ENCODE results near the gene CORO2A. TPM values are rescaled to one million over a fixed set of nuclear protein-coding genes. Genes with fewer than 3 reads are reported as not detected.

Gene CORO2A
- total and polyA plus RNA-seq, 2 of the 4 experiments (the other 2 are of a cell fraction): 1.9 to 2.2 TPM

DNA sequence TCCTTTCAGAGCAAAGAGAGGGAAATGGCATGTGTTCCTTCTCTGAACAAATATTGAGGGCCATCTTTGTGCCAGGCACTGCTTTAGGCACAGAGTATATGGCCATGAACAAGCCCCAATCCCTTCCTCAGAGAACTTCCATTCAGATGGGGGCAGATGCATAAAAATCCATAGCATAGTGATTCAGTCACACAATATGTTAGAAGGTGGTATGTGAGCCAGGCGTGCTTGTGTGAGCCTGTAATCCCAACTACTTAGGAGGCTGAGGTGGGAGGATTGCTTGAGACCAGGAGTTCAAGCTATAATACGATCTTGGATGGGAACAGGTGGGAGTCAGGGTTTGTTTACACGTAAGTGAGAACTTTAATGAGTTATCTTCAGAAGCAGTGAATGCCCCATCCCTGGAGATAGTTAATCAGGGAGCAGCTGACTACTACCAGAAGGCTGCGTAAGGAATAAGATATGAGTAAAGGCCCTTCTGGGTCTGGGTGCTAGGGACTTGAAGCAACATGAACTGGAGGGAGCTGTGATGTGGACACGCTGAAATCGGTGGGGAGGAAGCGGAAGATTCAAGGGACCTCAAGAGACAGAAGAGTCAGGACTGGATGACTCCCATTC lies 108.8 kb downstream of the CORO2A start:
- H3K4ac ChIP-seq (ENCODE audit: low read depth, low read length): no peak overlapping the region
- peaks cover 11% of the 10 kb centered on the region for H3K9me1 ChIP-seq (ENCODE audit: insufficient read depth, low read length)
- H3K4me3 ChIP-seq (ENCODE audit: insufficient read depth, low read depth, low read length): no peak overlapping the region
- H3K27ac ChIP-seq (ENCODE audit: insufficient read depth, low read length): no peak overlapping the region
- H2BK120ac ChIP-seq (ENCODE audit: low read depth, low read length): no peak overlapping the region
- dilution Hi-C loops (cut with HindIII; ENCODE audit: low sequenced_read_pairs, unreplicated experiment) (no loop called here), intact Hi-C loops (cut with micrococcal nuclease) (no loop called here), in situ Hi-C loops (cut with MboI; ENCODE audit: low sequenced_read_pairs) (no loop called here)
- H2AK5ac ChIP-seq (ENCODE audit: low read depth, low read length): no peak overlapping the region
- 51% methylated on average over 2 of the region's 7 CpGs; no CpG with 5 or more reads in 1 of the 2 experiments for WGBS, 2 experiments (ENCODE audit: extremely low coverage in 2 of 2, insufficient read length in 1 of 2)
- no peak overlapping the region for H4K5ac ChIP-seq (ENCODE audit: low read depth, low read length)
- POLR2A ChIA-PET (ENCODE audit: unreplicated experiment): no interaction called here
- H2AFZ ChIP-seq (replicated peaks; ENCODE audit: low read length, poor library complexity): no peak overlapping the region
- ATAC-seq (ENCODE audit: low read depth): no peak
- H3K4me1 ChIP-seq (ENCODE audit: control insufficient read depth, insufficient read depth, low read length): peaks cover 18% of the 10 kb centered on the region
- no peak overlapping the region for H3K14ac ChIP-seq (replicated peaks; ENCODE audit: low read depth, low read length)
- no TSS peak for BruUV-seq (replicated peaks)
- no peak overlapping the region for H3K56ac ChIP-seq (ENCODE audit: extremely low read depth, insufficient read depth, low read length)
- peaks cover 24% of the 10 kb centered on the region for H3K36me3 ChIP-seq (ENCODE audit: control insufficient read depth, insufficient read depth, low read length)
- H2BK20ac ChIP-seq (ENCODE audit: low read depth, low read length): no peak overlapping the region
- no peak overlapping the region for H3K18ac ChIP-seq (ENCODE audit: low read depth, low read length)
- H2BK5ac ChIP-seq (ENCODE audit: low read depth, low read length, poor library complexity, severe bottlenecking): no peak overlapping the region
- TF ChIP-seq, protein P1, sequence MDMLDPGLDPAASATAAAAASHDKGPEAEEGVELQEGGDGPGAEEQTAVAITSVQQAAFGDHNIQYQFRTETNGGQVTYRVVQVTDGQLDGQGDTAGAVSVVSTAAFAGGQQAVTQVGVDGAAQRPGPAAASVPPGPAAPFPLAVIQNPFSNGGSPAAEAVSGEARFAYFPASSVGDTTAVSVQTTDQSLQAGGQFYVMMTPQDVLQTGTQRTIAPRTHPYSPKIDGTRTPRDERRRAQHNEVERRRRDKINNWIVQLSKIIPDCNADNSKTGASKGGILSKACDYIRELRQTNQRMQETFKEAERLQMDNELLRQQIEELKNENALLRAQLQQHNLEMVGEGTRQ (IDR thresholded peaks at IDR 0.05; ENCODE audit: low read depth, low read length): no peak
- TF ChIP-seq SMC3 (IDR thresholded peaks at IDR 0.05; ENCODE audit: low read depth, low read length): no peak
- no peak for TF ChIP-seq CEBPB (IDR thresholded peaks at IDR 0.05; ENCODE audit: low read depth, low read length)
- TF ChIP-seq MXI1 (IDR thresholded peaks at IDR 0.05; ENCODE audit: borderline replicate concordance, low read depth, low read length): no peak
- no peak for TF ChIP-seq MAZ (IDR thresholded peaks at IDR 0.05; ENCODE audit: borderline replicate concordance, low read depth, low read length)
- TF ChIP-seq, protein P2, sequence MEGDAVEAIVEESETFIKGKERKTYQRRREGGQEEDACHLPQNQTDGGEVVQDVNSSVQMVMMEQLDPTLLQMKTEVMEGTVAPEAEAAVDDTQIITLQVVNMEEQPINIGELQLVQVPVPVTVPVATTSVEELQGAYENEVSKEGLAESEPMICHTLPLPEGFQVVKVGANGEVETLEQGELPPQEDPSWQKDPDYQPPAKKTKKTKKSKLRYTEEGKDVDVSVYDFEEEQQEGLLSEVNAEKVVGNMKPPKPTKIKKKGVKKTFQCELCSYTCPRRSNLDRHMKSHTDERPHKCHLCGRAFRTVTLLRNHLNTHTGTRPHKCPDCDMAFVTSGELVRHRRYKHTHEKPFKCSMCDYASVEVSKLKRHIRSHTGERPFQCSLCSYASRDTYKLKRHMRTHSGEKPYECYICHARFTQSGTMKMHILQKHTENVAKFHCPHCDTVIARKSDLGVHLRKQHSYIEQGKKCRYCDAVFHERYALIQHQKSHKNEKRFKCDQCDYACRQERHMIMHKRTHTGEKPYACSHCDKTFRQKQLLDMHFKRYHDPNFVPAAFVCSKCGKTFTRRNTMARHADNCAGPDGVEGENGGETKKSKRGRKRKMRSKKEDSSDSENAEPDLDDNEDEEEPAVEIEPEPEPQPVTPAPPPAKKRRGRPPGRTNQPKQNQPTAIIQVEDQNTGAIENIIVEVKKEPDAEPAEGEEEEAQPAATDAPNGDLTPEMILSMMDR (conservative IDR thresholded peaks at IDR 0.05; ENCODE audit: low read depth, low read length): no peak
- no peak for TF ChIP-seq CHD1 (IDR thresholded peaks at IDR 0.05; ENCODE audit: low read depth, low read length)
- no peak for TF ChIP-seq RAD21 (IDR thresholded peaks at IDR 0.05; ENCODE audit: low read length)
- no peak for TF ChIP-seq RCOR1 (IDR thresholded peaks at IDR 0.05; ENCODE audit: insufficient replicate concordance, low read length)
- CTCF ChIA-PET: interaction anchor here (0.6 kb wide), 1 partner anchor 692 kb away, joined by 3 read pairs; no protein-coding TSS in a partner anchor
- 0 out of 2 replicates have a peak, but pooled peaks cover 5% of the 10 kb centered on the region for H4K20me1 ChIP-seq (ENCODE audit: insufficient read depth, low read length)
- H3K27me3 ChIP-seq (ENCODE audit: control insufficient read depth, insufficient read depth, low read length): no peaks in the 10 kb centered on the region
- H4K91ac ChIP-seq (ENCODE audit: insufficient read depth, low read depth, low read length): 0 out of 2 replicates have a peak overlapping the region, but pooled peaks have one; percentile 33
- no peak for DNase-seq
- H3K9me3 ChIP-seq (ENCODE audit: control insufficient read depth, insufficient read depth, low read length): no peaks in the 10 kb centered on the region
- no peak overlapping the region for H3K9ac ChIP-seq (ENCODE audit: low read depth, low read length)
- no peak overlapping the region for H3K23ac ChIP-seq (ENCODE audit: low read depth, low read length)
- H4K8ac ChIP-seq (ENCODE audit: low read depth in 2 of 2, low read length in 2 of 2): no peak overlapping the region
- H2AK9ac ChIP-seq (replicated peaks; ENCODE audit: low read depth, low read length, poor library complexity): no peak overlapping the region
- no peak overlapping the region for H3K4me2 ChIP-seq (ENCODE audit: low read depth, low read length)
- H3K79me1 ChIP-seq (ENCODE audit: low read depth in 1 of 2, low read length in 2 of 2): peaks cover 12 to 19% of the 10 kb centered on the region in 2 experiments; a peak in 3 of 4 replicates
- H2BK15ac ChIP-seq (ENCODE audit: low read depth, low read length): no peak overlapping the region

Data from IMR-90 (cell line).